ENCODE measurements around the gene DOK6.

Gene DOK6

GRCh38 chr18:69537183-69537582 lies 136.5 kb downstream of the DOK6 start:
- no peak for TF ChIP-seq CTCF (conservative IDR thresholded peaks at IDR 0.05)
- TF ChIP-seq ZFX (IDR thresholded peaks at IDR 0.05): no peak

GRCh38 chr18:69538849-69539248 lies 138.2 kb downstream of the DOK6 start:
- TF ChIP-seq CTCF (conservative IDR thresholded peaks at IDR 0.05) (no peak), ZFX (IDR thresholded peaks at IDR 0.05) (no peak)
- H3K27ac ChIP-seq: no peak overlapping the region

More at GRCh38 chr18:69537183-69537582, 136.5 kb downstream of the DOK6 start:
- no peak overlapping the region for H3K27ac ChIP-seq

GRCh38 chr18:69539404-69539803 lies 138.7 kb downstream of the DOK6 start:
- H3K27ac ChIP-seq: no peak overlapping the region
- TF ChIP-seq CTCF (conservative IDR thresholded peaks at IDR 0.05) (no peak), ZFX (IDR thresholded peaks at IDR 0.05) (no peak)

- H3K27ac ChIP-seq: no peak overlapping the region
- TF ChIP-seq ZFX (IDR thresholded peaks at IDR 0.05) (no peak), CTCF (conservative IDR thresholded peaks at IDR 0.05) (no peak)
Observed at GRCh38 chr18:69556228-69556627, 155.5 kb downstream of the DOK6 start.

GRCh38 chr18:69557282-69557681 lies 156.6 kb downstream of the DOK6 start:
- no peak for TF ChIP-seq ZFX (IDR thresholded peaks at IDR 0.05)
- TF ChIP-seq CTCF (conservative IDR thresholded peaks at IDR 0.05): no peak
- no peak overlapping the region for H3K27ac ChIP-seq

- H3K27ac ChIP-seq: no peak overlapping the region
- TF ChIP-seq CTCF (conservative IDR thresholded peaks at IDR 0.05) (no peak), ZFX (IDR thresholded peaks at IDR 0.05) (no peak)
Observed at GRCh38 chr18:69558052-69558451, 157.4 kb downstream of the DOK6 start.

GRCh38 chr18:69559604-69560003 lies 158.9 kb downstream of the DOK6 start:
- H3K27ac ChIP-seq: no peak overlapping the region
- TF ChIP-seq CTCF (conservative IDR thresholded peaks at IDR 0.05) (no peak), ZFX (IDR thresholded peaks at IDR 0.05) (no peak)
